ENCODE measurements around the gene DNAH1.

DNA sequence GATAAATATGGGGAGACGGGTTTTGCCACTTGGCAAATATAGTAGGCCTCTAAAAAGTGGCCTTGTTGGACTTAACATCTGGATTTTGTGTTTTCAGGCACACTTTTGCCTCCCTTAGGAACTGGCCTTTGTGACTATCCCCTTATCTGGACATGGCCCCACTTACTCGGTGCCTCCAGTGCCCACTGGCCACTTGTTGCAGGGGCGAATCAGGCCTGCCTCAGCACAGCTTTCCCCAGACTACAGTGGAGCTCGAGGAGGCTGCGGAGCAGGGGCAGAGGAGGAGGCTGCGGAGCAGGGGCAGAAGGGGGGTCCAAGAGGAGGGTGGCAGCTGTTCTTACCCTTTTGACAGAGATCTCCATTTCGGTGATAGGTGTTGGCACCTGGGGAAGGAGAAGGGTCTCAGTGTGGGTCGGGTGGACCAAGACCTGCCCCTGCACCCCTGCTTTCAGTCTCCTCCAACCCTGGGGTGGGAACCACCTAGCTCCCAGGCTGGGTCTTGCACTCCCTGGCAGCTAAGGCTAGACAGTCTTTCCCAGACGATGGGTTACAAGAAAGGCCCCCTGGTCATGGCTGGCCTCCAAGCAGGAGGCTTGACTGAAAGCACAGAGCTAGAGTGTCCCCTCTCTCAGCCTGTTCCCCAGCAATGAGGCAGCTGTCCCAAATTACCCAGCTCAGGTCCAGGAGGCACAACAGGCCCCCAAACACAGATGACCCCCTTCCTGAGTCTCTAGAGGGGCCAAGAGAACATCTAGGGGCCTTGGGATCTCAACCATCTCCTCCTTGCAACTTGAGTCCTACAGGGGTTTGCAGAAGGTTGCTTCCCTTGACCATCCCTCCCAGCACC lies 122.7 kb downstream of the DNAH1 start:
- TF ChIP-seq, protein P1, sequence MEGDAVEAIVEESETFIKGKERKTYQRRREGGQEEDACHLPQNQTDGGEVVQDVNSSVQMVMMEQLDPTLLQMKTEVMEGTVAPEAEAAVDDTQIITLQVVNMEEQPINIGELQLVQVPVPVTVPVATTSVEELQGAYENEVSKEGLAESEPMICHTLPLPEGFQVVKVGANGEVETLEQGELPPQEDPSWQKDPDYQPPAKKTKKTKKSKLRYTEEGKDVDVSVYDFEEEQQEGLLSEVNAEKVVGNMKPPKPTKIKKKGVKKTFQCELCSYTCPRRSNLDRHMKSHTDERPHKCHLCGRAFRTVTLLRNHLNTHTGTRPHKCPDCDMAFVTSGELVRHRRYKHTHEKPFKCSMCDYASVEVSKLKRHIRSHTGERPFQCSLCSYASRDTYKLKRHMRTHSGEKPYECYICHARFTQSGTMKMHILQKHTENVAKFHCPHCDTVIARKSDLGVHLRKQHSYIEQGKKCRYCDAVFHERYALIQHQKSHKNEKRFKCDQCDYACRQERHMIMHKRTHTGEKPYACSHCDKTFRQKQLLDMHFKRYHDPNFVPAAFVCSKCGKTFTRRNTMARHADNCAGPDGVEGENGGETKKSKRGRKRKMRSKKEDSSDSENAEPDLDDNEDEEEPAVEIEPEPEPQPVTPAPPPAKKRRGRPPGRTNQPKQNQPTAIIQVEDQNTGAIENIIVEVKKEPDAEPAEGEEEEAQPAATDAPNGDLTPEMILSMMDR (optimal IDR thresholded peaks at IDR 0.05 in 1 of 3, IDR thresholded peaks at IDR 0.05 in 1 of 3, conservative IDR thresholded peaks at IDR 0.05 in 1 of 3; ENCODE audit: extremely low read depth in 1 of 3, insufficient read depth in 2 of 3, low read length in 3 of 3): no peak
- TF ChIP-seq EZH2 (IDR thresholded peaks at IDR 0.05; ENCODE audit: low read length): no peak

All from keratinocyte (primary cell).